CD4-positive, alpha-beta T cell treated with Interleukin-15 for 4 hours (primary cell): ENCODE measurements around the gene GALNTL6.

Experiments
- DNase-seq: peaks from one replicate; pipeline ENCODE4 v3.0.0-alpha.2; 2020; ENCODE audit warnings: low spot score

GALNTL6 gene

DNA sequence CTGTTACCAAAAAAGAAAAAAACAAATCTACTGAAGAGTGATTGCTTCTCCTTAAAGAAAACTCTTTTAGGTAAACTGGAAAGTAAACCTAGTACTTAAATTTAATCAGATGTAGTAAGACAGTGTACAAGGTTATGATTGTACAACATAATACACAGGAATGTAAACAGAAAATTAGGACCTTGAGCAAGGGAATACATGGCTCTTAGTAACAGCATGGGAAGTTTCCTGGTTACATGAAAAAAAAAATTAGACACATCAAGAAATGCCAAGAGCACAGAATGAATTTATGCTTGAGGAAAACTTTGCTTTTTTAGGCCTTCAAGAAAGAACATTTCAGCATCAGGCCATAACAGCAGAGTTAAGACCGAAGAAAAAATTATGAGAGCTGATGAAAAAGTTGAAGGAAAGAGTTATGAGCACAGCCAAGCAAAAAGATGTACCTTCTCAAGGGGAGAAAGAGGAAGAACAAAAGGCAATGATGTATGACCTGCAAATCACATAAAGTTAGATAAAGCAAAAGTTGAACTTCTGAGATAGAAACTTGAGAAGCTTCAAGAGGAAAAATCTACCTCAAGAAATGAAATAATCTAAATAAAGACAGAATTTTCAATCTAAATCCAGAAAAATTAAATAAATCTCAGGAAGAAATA is 311.6 kb downstream of the GALNTL6 start:
- DNase-seq = no peak

DNA sequence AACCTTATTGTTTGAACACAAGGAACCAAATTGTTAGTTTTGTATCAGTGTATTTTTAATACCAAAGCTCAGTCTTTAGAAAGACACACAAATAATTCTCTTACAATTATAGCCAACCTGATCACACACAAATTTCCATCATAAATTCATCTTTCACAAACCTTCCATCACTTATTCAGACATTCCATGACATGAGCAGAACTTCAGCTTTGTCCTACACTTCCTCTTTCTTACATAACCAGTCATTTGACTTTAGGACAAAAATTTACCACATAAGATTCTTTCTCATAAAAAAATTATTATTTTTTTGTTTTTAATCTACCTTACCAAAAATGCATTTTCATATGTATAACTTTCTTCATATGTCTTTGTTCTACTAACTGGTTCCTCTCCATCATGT is 312.2 kb downstream of the GALNTL6 start:
- no peak for DNase-seq

DNA sequence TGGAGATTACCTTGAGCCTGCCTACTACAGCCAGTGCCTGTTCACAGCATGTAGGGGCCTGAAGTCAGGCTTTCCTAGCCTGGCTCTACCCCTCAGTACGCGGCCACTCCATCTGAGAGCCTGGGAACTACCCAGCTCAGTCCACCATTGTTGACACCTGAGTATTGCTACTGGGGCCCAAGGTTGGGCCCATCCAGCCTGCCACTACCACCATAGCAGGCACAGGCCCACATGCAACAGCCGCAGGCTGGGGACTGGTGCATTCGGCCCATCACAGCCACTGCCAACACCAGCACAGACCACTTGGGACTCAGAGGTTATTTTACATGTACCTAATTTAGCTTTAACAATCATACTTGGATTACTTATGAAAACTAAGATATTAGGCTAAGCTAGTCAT is 314.0 kb downstream of the GALNTL6 start:
- DNase-seq = no peak

DNA sequence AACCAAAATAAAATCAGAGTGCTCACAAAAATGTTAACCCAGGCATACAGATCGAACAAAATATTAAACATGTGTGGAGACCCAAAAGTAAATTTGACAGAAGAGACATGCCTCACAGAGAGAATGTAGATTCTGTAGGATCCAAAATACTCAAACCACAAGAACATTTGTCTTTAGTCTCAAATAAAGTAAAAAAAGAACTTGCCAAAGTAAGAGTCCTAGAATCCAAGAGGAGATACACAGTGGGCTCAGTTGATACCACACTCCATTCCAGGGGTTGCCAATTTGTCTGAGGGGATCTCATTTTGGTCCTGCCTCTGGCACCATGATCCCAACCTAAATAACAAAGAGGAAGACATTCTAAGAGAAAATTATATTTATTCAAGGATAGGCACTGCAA is 316.4 kb downstream of the GALNTL6 start:
- no peak for DNase-seq

DNA sequence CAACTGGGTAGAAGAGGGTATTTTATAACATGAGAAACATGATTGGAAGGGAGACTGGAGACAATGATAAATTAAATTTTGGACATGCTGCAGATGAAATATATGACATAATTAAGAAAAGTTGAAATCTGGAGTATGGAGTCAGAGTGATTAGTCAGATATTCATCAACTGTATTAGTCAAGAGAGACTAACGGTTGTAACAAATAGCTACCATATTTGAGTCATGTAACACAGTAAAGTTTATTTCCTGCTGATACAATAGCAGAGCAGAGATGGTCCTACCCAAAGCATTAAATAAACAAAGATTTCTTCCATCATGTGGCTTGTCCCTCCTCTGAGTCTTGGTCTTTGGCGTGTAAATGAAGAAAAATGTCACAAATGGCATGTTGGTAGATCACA is 321.3 kb downstream of the GALNTL6 start:
- DNase-seq = no peak

DNA sequence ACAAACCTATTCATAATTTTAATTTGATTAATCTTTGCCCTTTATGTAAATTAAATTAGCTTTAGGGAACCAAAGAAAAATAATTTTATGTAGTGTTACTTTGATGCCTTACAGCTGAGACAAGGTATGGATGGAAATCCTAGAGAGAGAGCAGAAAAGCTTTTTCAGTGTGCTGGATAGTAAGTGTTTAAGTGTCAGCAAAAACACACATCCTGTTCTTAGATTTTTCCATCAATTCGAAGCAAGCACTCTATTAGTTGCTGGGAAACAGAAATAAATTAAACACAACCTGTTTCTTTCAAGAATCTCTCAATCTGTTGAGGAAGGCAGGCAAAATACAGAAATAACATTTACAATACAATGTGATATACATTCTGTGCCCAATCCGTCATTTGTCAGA is 327.8 kb downstream of the GALNTL6 start:
- no peak for DNase-seq

DNA sequence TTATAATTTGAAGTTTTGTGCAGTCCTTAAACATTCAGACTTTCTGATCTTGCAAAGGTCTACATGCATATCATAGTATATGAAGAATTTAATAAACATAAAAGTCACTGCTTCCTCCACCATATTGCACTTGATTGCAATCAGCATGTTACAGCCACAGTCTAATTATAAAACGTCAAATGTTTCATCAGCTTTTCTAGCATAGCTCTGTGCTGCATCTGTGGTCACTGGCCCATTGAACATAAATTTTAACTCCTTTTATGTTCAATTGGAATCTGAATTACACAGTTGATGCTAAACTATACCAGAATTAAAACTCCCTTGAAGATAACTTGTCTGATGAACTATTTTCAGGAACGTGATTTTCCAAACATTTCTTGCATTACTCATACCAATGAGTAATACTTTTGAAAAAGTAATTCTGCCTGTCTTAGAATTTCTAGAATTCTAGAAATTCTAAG is 329.1 kb downstream of the GALNTL6 start:
- no peak for DNase-seq

DNA sequence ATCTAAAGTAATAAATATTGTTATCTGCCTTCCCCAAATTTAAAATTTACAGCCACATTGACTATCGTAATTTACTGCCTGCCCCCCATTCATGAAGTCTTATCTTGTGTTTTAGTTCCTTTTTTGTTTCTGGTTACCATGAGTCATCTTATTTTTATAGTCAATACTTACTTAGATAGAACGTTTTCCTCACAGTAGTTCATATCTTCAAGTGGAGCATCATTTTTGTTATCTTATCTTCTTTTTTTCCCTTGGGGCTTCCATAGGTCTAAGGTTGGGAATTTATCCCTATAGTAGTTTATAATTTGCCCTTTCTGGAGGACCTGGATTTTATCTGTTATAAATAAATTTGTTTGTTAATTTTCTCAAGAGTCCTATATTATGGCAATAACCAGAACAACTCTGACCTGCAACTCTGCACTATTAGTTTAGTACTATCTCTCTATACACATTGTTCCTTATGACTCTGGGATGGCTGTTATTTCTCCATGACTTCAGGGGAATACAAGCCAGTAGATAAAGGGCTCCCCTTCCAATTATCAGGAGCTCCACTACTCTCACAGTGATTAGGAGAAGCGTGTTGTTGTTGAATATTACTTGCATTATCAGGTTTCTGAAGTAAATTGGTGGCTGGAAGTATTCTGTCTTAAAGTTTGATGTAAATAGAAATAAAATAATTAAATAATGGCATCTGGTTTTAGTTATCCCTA is 330.6 kb downstream of the GALNTL6 start:
- DNase-seq = no peak

DNA sequence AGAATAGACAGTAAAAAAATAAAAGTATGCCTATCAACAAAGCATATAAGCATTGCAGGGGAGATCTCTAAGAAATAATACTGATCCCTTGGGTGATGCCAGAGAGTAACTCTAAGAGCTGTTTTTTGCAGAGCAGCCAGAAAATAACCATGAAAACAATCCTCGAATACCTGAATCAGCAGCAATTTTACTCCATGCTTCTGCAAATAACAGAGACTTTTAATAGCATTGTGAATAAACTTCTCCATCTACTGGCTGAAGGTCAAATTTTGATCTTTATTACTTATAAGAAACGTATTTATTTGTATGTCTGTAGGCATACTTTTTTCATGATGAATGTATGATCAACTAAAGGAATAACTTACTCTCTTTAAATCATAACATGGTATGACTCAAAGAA is 334.5 kb downstream of the GALNTL6 start:
- no peak for DNase-seq

DNA sequence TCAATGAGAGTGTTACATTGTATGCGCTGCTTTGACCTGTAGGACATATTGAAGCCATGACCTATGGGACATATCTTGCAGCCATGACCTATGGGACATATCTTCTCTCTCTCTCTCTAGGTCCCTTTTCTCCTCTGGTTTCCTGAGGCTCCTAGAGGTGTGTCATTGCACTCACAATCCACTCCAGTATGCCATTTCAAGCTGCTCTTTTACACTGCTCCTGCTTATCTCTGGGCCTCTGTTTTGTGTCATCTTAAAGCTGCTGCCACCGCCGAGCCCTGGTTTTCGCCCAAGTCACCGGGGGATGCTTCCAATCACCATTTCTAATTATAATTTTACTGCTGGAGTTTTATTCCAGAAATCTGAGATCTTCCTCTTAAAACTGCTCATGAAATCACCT is 336.1 kb downstream of the GALNTL6 start:
- DNase-seq = no peak

DNA sequence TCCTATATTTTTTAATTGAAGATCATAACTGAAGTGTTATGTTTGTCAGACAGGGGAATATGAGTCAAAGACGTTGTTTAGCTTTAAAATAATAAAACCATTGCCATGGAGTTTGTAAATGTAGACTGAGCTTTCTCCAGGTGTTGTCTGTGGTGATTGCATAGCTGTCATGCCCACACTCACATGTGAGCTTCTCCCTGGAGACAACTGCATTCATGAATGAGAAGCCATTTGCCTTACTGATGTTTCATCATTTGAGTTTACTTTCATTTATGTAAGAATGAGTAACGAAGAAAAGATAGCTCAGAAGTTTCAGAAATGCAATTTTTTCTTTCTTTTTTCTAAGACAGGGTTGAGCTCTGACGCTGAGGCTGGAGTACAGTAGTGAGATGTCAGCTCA is 339.1 kb downstream of the GALNTL6 start:
- DNase-seq = no peak

DNA sequence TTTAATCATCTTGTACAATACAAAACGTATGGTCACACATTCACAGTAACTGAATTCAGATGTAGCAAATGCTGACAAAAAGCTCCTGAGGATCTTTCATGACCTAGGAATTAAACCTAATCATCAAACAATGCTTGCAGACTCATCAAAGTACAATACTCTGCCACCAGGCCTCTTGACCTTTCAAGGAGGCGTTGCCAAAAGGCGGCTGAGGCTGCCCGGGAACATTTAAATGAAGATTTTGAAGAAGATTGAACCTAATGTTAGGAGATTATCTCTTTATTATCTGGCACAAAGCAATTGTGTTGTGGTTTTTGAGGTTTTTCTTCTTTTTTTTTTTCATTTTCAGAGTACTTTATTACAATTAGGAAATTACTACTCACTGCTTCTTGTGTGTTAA is 340.5 kb downstream of the GALNTL6 start:
- no peak for DNase-seq

DNA sequence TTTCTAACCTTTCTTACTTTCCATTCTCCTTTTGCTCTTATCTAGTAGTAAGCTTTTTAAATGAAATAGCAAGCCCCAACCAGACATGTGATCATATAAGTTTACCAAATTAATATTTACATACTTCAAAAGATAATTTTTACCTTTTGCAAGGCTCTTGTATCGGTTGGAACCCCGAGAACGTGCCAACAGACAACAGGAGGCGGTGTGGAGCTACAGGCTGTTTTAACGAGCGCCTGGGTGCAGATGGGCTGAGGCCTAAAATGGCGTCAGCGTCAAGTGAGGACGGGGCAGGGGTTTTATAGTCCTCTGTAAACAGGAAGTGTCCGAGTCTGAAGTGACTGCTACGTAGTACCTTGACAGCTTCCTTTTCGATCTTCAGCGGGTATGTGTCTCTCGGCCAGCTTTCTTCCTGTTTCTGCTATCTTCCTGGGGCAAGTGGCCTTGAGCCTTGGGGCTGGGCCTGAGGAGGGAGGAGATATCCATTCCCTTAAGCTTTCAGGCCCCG is 342.7 kb downstream of the GALNTL6 start:
- DNase-seq = no peak

DNA sequence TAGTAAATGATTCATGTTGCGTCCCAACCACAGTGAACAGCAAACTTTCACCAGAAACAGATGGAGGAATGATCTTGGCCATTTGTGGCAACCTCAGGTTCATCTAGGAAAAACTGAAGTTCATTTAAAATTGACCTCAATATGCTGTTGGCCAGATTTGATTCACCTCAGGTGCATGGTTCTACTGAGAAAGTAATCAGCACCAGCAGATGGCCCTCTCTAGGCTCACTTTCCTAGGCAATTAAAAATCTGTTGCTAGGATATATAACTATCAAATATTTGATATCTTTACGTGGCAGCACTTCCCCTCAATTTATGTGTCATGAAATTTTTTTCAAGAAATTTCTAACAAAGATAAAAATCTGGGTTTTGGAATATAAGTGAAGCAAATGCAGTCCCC is 344.7 kb downstream of the GALNTL6 start:
- DNase-seq = no peak

DNA sequence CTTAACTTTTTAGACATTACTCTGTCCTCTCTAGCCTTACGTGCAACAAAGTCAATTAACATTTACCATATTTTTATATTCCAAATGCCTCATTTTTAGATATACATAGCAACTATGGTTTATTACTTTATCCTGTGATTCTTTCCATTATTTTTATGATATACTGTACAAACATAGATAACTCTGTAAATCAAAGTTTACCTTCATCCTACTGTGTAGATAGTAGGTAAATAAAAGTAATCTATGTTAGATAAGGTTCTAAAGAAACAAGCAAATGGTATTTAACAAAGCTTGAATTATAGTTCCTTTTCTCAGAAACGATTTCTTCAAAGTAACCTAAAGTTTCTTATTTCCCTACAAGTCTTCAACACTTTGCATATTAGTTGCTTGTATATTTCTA is 350.0 kb downstream of the GALNTL6 start:
- DNase-seq = no peak

DNA sequence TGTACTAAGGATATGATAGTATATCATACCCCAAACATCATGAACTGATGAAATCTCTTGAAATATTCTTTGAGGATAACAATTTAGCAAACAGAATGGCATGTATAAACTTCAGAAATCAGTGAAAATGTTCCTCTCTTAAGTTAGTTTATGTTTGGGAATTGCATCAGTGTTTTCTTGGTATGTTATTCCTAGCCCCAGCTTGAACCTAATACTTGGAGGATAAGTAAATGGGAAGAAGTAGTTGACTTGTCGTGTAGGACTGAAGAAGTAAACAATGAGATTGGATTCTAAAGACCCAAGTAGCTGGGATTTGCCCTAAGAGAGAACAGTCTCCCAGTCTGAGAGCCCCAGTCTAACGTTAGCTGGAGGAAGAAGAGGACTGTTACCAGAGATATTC is 355.7 kb downstream of the GALNTL6 start:
- no peak for DNase-seq

DNA sequence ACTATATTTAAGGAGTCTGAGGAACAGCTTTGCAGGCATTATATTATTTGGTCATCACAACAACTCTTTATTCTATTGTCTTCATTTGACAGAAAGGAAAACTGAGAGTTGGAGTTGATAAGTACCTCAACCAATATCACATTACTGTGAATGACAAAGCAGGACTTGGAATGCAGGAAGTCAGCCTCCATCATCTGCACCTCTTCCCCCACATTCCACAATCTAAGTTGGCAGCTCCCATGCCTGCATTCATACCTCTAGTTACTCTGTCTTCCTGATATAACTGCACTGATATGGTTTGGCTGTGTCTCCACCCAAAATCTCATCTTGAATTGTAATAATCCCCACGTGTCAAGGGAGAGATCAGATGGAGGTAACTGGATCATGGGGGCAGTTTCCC is 356.7 kb downstream of the GALNTL6 start:
- no peak for DNase-seq

DNA sequence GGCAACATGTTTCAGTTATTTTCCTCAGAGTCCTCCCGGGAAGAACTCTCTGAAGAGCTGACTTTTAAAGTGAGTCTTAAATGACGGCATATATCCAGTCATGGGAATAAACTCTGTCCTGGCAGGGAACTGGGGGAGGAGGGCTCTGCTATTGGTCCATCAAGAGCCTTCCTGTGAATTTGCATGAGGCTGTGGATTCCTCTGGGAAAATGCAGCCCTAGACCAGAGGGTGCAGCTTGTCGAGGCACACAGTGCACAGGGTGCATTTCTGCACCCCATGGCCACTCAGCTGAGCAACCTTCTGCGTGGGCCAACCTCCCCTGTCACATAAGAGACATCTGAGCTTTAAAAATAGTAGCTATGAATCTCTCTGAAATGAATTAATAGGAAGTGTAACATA is 360.0 kb downstream of the GALNTL6 start:
- DNase-seq = no peak

DNA sequence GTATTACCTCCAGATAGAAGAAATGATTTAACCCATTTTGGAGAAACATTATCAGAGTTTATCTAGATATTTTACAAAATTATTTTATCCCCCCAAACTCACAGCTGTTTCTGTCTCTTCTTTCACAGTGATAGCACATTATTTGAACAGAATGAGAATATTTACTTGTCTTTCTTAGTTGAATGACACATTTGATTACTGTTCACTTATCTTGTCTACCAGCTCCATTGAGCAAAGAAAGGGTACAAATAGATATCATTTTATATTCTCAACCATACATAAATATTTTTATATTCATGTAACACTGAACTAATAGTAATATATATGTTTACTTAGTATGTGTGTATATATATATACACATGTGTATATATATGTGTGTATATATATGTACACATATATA is 364.2 kb downstream of the GALNTL6 start:
- no peak for DNase-seq

DNA sequence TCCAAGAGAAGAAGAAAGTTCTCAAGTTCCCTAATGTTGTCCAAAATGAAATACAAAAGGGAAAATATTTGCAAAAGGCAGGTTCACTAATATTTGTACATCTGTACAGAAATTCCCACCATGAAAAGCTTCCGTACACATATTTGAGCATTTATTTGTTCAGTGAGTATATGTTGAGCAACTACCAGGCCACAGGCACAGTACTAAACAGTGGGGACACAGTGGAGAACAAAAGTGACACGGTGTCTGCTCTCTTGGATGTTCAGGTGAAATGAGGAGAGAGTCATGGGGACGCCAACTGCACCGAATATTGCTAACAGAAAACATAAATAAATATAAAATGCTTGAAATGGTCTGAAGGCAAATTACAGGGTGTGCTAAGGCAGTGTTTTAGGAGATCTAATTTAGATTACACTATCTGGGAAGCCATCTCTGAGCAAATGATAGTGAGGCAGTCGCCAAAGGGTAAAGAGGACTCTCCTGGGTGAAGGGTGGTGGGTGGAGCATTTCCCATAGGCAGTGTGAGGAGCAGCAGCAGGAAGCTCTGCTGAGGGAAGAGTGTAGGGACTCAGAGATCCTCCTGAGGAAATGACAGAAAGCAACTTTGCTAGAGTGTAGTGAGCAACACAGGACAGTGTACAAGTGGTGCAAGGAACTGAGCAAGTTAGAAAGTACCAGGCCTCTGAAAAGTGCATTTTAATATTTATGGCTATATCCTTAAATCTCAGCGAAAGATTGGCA is 375.2 kb downstream of the GALNTL6 start:
- no peak for DNase-seq

DNA sequence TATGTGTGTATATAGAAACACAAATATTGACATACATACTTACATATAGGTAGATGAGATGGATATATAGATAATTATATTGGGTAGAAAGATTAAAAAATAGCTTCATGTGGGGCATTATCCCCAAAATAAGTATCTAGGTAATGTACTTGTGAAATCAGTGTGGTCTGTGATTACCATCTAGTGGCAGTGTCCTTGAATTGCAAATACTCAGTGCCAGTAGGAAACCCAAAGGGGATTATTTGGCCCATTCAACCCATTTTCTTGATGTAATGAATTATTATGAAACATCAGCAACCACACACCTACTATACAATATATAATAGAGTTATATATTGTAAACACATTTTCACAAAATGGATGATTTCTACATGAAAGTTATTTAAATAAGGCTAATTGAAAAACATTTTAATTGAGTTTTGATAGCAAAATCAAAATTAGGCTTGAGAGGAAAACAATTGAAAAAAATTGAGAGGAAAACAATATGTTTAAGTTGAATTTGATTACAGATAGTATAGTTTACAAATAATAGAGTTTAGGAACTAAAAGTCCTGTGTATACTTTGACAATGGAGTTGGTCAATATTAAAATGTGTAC is 389.4 kb downstream of the GALNTL6 start:
- no peak for DNase-seq

DNA sequence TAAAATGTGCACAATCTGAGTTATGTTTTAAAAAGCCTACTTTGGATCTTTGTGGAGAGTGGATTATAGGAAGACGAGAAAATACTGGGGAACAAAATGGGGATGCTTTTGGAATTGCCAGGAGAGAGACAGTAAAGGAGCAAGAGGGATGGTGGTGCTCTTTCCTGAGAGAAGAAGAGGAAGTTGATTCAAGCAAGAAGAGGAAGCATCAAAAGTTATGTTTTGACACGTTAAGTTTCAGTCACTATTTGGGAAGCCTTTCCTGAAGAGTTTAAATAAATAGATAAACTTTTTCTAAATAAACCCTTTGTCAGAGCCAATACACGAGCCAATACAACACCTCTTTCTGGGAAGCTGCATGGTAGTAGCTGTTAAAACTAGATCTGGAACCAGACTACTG is 394.1 kb downstream of the GALNTL6 start:
- DNase-seq = no peak

DNA sequence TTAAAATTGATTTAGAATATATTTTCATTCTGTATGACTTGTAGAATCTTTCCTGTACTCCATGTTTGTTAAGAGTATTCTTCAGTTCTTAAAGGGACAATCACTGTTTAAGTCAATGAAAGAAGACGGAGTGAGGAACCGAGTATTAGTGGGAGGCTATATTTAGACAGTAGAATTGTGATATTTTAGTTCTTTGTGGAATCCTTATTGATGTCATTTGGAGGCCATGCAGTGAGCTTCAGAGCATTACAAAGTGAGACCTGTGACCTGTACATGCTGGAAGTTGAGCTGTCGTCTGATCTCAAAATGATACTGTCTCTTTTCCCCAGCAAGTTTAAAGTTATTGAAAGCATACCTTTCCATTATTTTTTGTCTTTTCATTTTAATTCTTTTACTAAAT is 394.7 kb downstream of the GALNTL6 start:
- no peak for DNase-seq
